HG03025 (cell line): ENCODE data around the gene HAVCR1.
"Not testable (repeated sequence)": the region's sequence is repeated elsewhere in the genome, so short reads cannot be mapped to it uniquely, and the experiment has no call there.

Experiments
- ATAC-seq: cut with Tn5 transposase; IDR thresholded peaks from one replicate; pipeline ENCODE4 v1.9.1; 2021; ENCODE audit warnings: mild to moderate bottlenecking, moderate library complexity; ENCODE audit not compliant: unreplicated experiment, low FRiP score

The HAVCR1 gene

DNA sequence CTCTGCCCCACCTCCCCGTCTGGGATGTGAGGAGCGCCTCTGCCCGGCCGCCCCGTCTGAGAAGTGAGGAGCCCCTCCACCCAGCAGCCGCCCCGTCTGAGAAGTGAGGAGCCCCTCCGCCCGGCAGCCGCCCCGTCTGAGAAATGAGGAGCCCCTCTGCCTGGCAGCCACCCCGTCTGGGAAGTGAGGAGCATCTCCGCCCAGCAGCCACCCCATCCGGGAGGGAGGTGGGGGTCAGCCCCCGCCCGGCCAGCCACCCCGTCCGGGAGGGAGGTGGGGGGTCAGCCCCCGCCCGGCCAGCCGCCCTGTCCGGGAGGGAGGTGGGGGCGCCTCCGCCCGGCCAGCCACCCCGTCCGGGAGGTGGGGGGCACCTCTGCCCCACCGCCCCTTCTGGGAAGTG is 44.8 kb downstream of the HAVCR1 start:
- ATAC-seq: not testable (repeated sequence)

DNA sequence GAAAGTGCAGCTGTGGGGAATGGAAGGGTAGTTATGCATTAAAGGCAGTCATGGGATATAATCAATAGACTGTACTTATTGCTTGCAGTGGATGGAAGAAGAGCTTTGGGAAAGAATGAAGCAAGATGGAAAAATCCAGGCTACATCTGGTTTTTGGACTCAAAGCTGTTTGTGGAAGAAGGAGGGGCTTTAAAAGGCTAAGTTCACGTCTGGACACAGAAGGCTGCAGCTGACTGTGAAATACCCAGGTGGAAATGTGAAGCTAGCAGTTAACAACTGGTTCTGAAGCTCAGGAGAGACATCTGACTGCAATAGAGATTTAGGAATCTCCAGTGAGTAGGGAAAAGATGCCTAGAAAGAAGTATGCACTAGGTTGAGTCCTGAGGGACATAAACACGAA is 52.7 kb downstream of the HAVCR1 start:
- no peak for ATAC-seq

- no peak for ATAC-seq
These were observed 53.9 kb downstream of the HAVCR1 start for GRCh38 chr5:157004893-157005551.

DNA sequence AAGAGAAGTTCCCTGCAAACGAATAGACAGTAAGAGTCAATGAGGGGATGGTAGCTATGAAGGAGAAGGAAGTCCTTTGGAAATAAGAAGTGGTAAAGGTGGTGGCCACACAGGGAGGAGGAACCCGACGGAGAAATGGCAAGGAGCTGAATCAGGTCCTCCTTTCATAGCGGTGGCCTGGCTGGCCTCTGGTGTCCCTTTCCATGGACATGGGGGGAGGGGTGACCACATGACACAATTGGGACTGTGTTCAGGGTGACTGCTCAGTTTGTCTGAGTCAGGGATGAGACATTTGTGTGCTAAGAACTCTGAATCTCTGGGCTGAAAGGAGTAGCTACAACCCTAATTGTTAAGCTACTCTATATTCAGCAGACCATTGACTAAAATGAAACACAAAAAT is 67.2 kb downstream of the HAVCR1 start:
- ATAC-seq: no peak

DNA sequence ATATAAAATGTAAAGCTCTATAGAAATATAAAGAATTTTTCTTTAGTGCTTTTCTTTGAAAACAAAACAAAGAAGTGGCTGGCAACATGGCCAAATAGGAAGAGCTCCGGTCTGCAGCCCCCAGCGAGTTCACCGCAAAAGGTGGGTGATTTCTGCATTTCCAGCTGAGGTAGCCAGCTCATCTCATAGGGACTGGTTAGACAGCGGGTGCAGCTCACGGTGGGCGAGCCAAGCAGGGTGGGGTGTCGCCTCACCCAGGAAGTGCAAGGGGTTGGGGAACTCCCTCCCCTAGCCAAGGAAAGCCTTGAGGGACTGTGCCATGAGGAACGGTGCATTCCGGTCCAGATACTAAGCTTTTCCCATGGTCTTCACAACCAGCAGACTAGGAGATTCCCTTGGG is 74.9 kb downstream of the HAVCR1 start:
- no peak for ATAC-seq

DNA sequence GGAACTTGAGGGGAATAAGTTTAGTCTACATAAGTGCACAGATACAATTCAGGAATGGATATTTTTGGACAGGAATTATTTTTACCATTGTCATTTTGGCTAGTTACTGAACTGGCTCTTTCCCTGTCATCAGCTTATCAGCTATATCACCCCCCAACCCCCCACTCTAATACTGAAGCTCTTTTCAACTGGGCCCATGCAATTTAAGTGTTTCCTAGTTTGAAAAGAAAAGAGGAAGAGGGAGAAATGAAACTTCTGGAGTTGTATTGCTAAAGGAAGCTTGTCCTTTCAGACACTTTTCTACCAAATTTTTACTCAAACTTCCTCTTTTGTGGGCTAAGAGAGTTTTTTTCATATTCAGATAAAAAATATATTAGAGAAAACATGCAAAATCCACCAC is 77.4 kb downstream of the HAVCR1 start:
- ATAC-seq: no peak
